Endothelial cell of umbilical vein (primary cell): ENCODE data around the gene ACBD5. TPM values are rescaled to one million over a fixed set of nuclear protein-coding genes. Genes with fewer than 3 reads are reported as not detected.

Source experiments
- BruUV-seq: library from RNA; stranded (reverse); fragments of 400-500 nt; replicated peaks from 2 replicates; lab custom pipeline; 2021; lab: Mats Ljungman, UMichigan
- CTCF ChIA-PET: fragments of 300-600, 350-600 bp; sonication (Branson Sonifier 250); formaldehyde crosslinking; loops from one replicate; lab custom pipeline; 2021; ENCODE audit warnings: antibody characterized with exemption, inconsistent platforms; lab: Charles Lee
- POLR2A ChIA-PET: fragments of 300-600, 350-600 bp; sonication (Branson Sonifier 250); formaldehyde crosslinking; loops from one replicate; lab custom pipeline; 2021; ENCODE audit warnings: antibody characterized with exemption, inconsistent platforms; lab: Charles Lee
- DNase-seq: peaks from one replicate; pipeline ENCODE4 v3.0.0-alpha.2; 2011; ENCODE audit warnings: low read depth, low spot score
- FAIRE-seq: peaks from 2 replicates; lab custom pipeline; 2011; peaks lifted over from hg19 to GRCh38; lab: Jason Lieb, UNC
- H2AFZ ChIP-seq: 2 replicates; pipeline ENCODE4 v1.6.0; 2012; ENCODE audit warnings: low read depth, low read length, control low read depth, inconsistent platforms
- H3K27ac ChIP-seq: 2 replicates; pipeline ENCODE4 v1.5.1; 2011; ENCODE audit warnings: low read depth, mild to moderate bottlenecking, control low read depth, low read length, moderate library complexity; ENCODE audit not compliant: insufficient read depth
- H3K27me3 ChIP-seq, 2 experiments: 2 replicates each; pipeline versions ENCODE4 v1.6.0 to v1.6.1; 2011; ENCODE audit warnings: low read length in 2 of 2, mixed read lengths in 1 of 2; ENCODE audit not compliant: control insufficient read depth in 2 of 2, insufficient read depth in 2 of 2
- H3K36me3 ChIP-seq, 2 experiments: 2 replicates in 1 of 2; 3 replicates in 1 of 2; pipeline ENCODE4 v1.5.1; 2011; ENCODE audit warnings: low read length in 2 of 2, mild to moderate bottlenecking in 1 of 2, moderate library complexity in 1 of 2; ENCODE audit not compliant: control insufficient read depth in 2 of 2, insufficient read depth in 2 of 2; ENCODE audit errors: extremely low read depth in 1 of 2
- H3K4me1 ChIP-seq: 3 replicates; pipeline ENCODE4 v1.5.1; 2011; ENCODE audit warnings: mild to moderate bottlenecking, low read length; ENCODE audit not compliant: control insufficient read depth, insufficient read depth; ENCODE audit errors: extremely low read depth
- H3K4me2 ChIP-seq: 2 replicates; pipeline ENCODE4 v1.6.1; 2011; ENCODE audit warnings: low read length, control low read depth, mixed read lengths; ENCODE audit not compliant: insufficient read depth
- H3K4me3 ChIP-seq, 3 experiments: fragments of 200-600 bp in 1 of 3; sonication (generic), shearing (Covaris generic) in 1 of 3; replicated peaks in 1 of 3; 2 replicates each; pipeline ENCODE4 v1.5.1; 2011 to 2016; ENCODE audit warnings: control low read depth in 3 of 3, low read length in 3 of 3, mild to moderate bottlenecking in 2 of 3, inconsistent platforms in 1 of 3, low read depth in 1 of 3, moderate library complexity in 1 of 3; ENCODE audit not compliant: insufficient read depth in 1 of 3
- H3K79me2 ChIP-seq: 2 replicates; pipeline ENCODE4 v1.6.0; 2012; ENCODE audit warnings: low read length, inconsistent platforms; ENCODE audit not compliant: control insufficient read depth, insufficient read depth
- H3K9ac ChIP-seq: replicated peaks from 2 replicates; pipeline ENCODE3; 2011; ENCODE audit warnings: low read length, control low read depth; ENCODE audit not compliant: insufficient read depth; ENCODE audit errors: extremely low read depth
- H3K9me1 ChIP-seq: replicated peaks from 3 replicates; pipeline ENCODE4 v1.6.0; 2011; ENCODE audit warnings: mild to moderate bottlenecking, low read length; ENCODE audit not compliant: control insufficient read depth, insufficient read depth; ENCODE audit errors: extremely low read depth
- H3K9me3 ChIP-seq: replicated peaks from 2 replicates; pipeline ENCODE4 v1.5.1; 2012; ENCODE audit warnings: low read length, inconsistent platforms; ENCODE audit not compliant: control insufficient read depth, insufficient read depth
- H4K20me1 ChIP-seq: replicated peaks from 2 replicates; pipeline ENCODE3; 2011; ENCODE audit warnings: mild to moderate bottlenecking, low read length; ENCODE audit not compliant: control insufficient read depth, insufficient read depth; ENCODE audit errors: extremely low read depth
- CTCF ChIP-seq, 2 donors: IDR thresholded peaks; 1 replicate in 1 of 2; 2 replicates in 1 of 2; pipeline ENCODE4 v1.5.1; 2011; ENCODE audit warnings: low read length in 2 of 2, mild to moderate bottlenecking in 2 of 2, moderate library complexity in 2 of 2, control low read depth in 1 of 2, inconsistent platforms in 1 of 2, low read depth in 1 of 2; ENCODE audit not compliant: insufficient read depth in 1 of 2; ENCODE audit errors: extremely low read depth in 1 of 2
- EZH2 ChIP-seq: IDR thresholded peaks from 2 replicates; pipeline ENCODE4 v1.6.1; 2012; ENCODE audit warnings: borderline replicate concordance, low read depth, mild to moderate bottlenecking, moderate library complexity, low read length, inconsistent platforms; ENCODE audit not compliant: severe bottlenecking
- FOS ChIP-seq: IDR thresholded peaks from 2 replicates; pipeline ENCODE4 v1.6.1; 2011; ENCODE audit warnings: mild to moderate bottlenecking, low read length, moderate library complexity, borderline replicate concordance; ENCODE audit not compliant: insufficient read depth
- GATA2 ChIP-seq: IDR thresholded peaks from 2 replicates; pipeline ENCODE4 v1.7.0; 2011; ENCODE audit warnings: low read depth, mild to moderate bottlenecking, moderate library complexity, mixed read lengths, low read length; ENCODE audit not compliant: insufficient read length, insufficient read depth
- JUN ChIP-seq: IDR thresholded peaks from 2 replicates; pipeline ENCODE4 v1.6.1; 2011; ENCODE audit warnings: borderline replicate concordance, low read depth; ENCODE audit not compliant: insufficient read length, insufficient read depth
- MAX ChIP-seq: IDR thresholded peaks from 2 replicates; pipeline ENCODE4 v1.6.1; 2011; ENCODE audit not compliant: insufficient read depth, insufficient read length
- MYC ChIP-seq: IDR thresholded peaks from one replicate; pipeline ENCODE4 v1.6.1; 2011; ENCODE audit warnings: mild to moderate bottlenecking, low read depth, low read length
- POLR2A ChIP-seq: IDR thresholded peaks from 2 replicates; pipeline ENCODE4 v1.6.1; 2012; ENCODE audit warnings: low read depth, mild to moderate bottlenecking, control low read depth, low read length
- POLR2AphosphoS5 ChIP-seq: IDR thresholded peaks from 2 replicates; pipeline ENCODE4 v1.6.1; 2012; ENCODE audit warnings: low read depth, mild to moderate bottlenecking, control low read depth, low read length, moderate library complexity; ENCODE audit not compliant: insufficient read depth
- dilution Hi-C: fragments of 300-500 bp; cut with MboI; formaldehyde crosslinking; loops from one replicate; pipeline ENCODE4 v1.15.0; 2019; ENCODE audit warnings: low sequenced_read_pairs; ENCODE audit not compliant: extremely low pct_ligation_motif_present
- intact Hi-C: fragments of 100-400 bp; cut with micrococcal nuclease; formaldehyde crosslinking; loops from one replicate; pipeline ENCODE4 v1.10.0; 2022
- polyA plus RNA-seq, 4 experiments: library from polyadenylated mRNA; depleted of rRNA in 3 of 4; stranded (reverse) in 3 of 4; unstranded in 1 of 4; fragments of >200 nt; gene quantifications; 2 replicates each; pipeline versions ENCODE4 v1.2.1 to v1.2.3, GENCODE V29; 2011 to 2012; ENCODE audit warnings: missing spikeins in 1 of 4
- total RNA-seq: library from RNA; stranded (reverse); gene quantifications from 2 replicates; pipeline ENCODE4 v1.2.3, GENCODE V29; 2021

Gene ACBD5
- total and polyA plus RNA-seq, 2 donors (not counting 3 experiments of a cell fraction or from before 2014, with no cell fraction given), result 6.6 to 21.5 TPM

- no peak for TF ChIP-seq MAX
- TF ChIP-seq POLR2A, result no peak
- no peak for TF ChIP-seq MYC
- no peak for TF ChIP-seq CTCF (IDR thresholded peaks at IDR 0.05; ENCODE audit: extremely low read depth in 1 of 2, insufficient read depth in 1 of 2, low read depth in 1 of 2, low read length in 2 of 2)
- TF ChIP-seq FOS, result no peak
- no peak for TF ChIP-seq POLR2AphosphoS5
- TF ChIP-seq JUN, result no peak
- no peak for TF ChIP-seq GATA2
- TF ChIP-seq EZH2, result no peak
- H3K79me2 ChIP-seq, result no peaks in the 10 kb centered on the region
- no peak overlapping the region for H3K4me2 ChIP-seq
- dilution Hi-C loops, result no loop called here
- ChIA-PET POLR2A (interaction anchor here (0.6 kb wide), 1 partner anchor 13 kb away, joined by 4 read pairs; no protein-coding TSS in a partner anchor), CTCF (no interaction called here)
- intact Hi-C loops, result no loop called here
- no peaks in the 10 kb centered on the region for H3K9me3 ChIP-seq
- H3K36me3 ChIP-seq, result peaks cover 3 to 12% of the 10 kb centered on the region in 2 experiments
- H4K20me1 ChIP-seq, result no peaks in the 10 kb centered on the region
- H3K9ac ChIP-seq, result no peak overlapping the region
- no peak overlapping the region for H3K27ac ChIP-seq
- no peak overlapping the region for H3K4me3 ChIP-seq
- H3K4me1 ChIP-seq, result no peaks in the 10 kb centered on the region
- no peaks in the 10 kb centered on the region for H3K27me3 ChIP-seq
- FAIRE-seq (no peak), DNase-seq (no peak)
- no TSS peak for BruUV-seq
- no peaks in the 10 kb centered on the region for H3K9me1 ChIP-seq
- no peak overlapping the region for H2AFZ ChIP-seq
Observed at GRCh38 chr10:27169849-27170248, 70.7 kb downstream of the ACBD5 start.
